Retina (tissue), 1 donor: Measurements from ENCODE around the gene RNASE11.
"Not testable (repeated sequence)": the region's sequence is repeated elsewhere in the genome, so short reads cannot be mapped to it uniquely, and the experiment has no call there.

Experiments used
- DNase-seq: peaks from one replicate; pipeline ENCODE4 v3.0.0-alpha.2; 2016

Gene RNASE11

DNA sequence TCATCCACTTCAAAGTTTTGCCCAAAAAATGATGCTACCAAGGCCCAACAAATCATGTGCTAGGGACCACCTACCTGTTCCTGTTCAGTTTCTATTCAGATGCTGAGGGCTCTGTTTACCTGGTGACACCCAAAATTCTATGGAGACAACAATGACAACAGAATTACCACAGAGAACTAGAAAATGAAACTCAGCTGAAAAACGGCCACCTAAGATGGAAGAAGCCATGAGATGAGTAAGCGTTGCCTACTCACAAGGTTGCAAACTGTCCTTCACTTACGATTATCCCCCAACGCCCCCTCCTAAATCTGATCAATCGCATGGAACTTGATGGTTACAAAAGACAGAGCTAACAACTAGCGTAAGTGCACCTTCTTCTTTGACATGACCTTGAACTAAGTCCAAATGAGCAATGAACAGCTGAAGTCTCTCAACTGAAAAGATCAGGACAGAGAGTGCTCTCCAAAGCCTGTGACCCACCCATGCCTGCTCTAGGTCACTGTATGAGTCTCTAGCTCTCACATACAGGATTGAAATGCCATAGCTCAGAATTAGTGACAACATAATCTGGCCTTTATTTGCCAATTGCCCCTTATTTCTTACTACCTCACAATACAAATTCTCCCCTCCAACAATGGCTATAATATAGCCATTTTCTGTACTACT is at the start of gene RNASE11:
TSS of gene RNASE11 (minus strand) at position 513 of the 666 bp plus-strand sequence.
- DNase-seq, result no peak

DNA sequence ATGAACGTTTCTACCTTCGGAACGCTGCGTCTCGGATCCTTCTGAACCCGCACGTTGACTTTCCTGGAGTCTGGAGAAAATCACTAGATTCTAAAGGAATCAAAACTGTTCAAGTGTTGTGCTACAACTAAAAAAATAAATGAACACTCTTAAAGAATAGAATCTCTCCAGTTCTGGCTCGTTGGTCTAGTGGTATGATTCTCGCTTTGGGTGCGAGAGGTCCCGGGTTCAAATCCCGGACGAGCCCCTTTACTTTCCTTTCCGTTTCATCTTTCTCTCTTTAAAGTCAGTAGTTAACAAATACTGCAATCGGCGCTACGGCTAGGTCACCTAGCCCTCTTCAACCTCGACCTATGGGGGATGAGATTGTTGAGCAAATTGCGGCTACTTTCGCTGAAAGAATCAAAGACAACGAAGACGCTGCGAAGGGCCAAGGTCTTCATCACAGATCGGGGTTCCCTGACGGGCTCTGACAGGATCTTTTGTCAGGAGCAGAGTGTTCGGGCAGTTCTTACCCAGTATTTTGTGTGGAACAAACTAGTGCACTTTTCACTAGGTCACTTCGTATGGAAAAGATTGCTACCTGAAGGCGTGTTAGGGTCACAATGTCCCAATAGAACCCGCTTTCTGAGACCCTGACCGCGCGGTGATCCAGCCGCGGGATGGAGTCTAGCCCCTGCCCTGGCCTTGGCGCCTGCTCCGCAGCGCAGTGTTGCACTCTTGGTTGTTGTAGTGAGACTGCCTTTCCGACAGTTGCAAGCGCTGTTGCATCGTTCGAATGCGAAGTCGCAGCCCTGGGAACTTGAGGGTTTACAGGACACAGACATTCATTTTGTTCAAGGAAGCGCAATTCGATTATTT is 45.3 kb upstream of the RNASE11 start:
- DNase-seq, result peak; percentile 82

DNA sequence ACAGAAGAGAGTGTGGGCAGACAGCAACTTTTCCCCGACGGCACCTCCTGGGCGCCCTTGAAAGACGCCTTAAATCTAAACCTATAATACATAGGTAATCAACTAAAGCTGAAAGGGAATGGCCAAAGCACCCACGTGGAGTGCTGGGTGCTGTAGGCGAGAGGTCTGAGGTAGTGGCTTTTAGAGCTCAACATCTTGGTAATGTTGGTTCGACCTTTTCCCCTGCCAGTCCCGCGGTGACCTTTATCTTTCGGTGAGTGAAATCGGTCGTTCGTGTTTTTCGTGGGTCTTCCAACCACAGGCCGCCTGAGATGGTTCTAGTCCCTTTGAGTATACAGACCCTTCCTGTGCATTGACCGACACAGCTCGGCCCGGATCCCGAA is 44.6 kb upstream of the RNASE11 start:
- DNase-seq, result no peak

DNA sequence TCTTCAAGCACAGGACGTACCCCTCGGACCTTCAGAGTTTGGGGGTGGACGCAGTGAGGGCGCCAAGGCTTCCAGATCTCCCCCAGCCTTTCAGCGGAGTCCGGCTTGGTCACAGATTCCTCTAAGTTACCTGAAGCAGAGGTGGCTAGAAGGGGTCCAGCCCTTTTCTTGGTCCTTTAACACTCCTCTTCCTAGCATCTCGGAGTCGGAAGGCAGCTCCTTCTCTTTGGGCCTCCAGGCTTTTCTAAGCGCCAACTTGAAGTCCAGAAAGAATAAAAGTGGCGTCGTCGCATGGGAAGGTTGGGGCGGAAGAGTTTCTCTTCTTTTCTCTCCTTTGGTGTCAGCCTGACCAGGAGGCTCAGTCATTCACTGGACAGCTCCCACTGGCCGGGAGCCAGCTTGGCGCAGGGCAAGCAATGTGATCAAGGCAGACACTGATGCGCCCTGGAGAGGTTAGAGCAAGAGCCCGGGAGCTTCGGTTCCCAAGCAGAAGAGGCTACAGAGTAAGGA is 44.1 kb upstream of the RNASE11 start:
- peak; percentile 51 for DNase-seq

DNA sequence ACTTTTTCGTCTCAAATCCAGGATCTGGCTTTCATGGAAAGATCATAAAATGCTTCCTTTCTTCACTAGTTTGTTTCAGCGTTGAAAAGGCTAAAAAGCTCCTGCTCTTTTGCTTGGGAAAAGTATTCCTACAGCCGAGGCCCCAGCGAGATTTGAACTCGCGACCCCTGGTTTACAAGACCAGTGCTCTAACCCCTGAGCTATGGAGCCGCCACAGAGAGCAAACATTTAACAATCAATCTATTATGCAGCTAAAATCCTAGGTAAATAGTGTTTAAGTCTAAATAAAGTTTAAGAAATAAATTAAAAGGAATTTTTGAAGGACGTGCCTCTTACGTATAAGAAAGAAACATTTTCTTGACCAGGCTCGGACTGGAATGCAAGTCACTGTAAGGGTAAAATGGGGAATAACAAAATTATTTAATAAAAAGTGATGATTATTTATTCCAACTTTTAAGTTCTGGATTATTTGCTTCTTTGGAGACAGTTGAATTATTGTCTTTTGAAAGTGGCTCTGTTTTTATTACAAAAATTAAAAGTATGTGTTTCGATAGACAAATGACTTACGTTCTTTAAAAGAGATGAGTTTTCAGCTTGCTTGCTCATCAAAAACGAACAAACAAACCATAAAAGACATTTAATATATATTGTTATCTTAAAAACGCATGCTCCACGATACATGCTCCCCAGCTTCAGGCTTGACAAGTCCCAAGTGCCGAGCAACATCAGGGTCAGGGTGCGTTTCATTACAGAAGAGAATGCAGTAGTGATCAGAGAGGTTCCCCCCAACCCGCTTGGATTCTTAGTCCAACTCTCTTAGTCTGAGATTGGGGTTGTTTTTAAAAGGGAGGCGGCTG is 43.5 kb upstream of the RNASE11 start:
- DNase-seq, result no peak

DNA sequence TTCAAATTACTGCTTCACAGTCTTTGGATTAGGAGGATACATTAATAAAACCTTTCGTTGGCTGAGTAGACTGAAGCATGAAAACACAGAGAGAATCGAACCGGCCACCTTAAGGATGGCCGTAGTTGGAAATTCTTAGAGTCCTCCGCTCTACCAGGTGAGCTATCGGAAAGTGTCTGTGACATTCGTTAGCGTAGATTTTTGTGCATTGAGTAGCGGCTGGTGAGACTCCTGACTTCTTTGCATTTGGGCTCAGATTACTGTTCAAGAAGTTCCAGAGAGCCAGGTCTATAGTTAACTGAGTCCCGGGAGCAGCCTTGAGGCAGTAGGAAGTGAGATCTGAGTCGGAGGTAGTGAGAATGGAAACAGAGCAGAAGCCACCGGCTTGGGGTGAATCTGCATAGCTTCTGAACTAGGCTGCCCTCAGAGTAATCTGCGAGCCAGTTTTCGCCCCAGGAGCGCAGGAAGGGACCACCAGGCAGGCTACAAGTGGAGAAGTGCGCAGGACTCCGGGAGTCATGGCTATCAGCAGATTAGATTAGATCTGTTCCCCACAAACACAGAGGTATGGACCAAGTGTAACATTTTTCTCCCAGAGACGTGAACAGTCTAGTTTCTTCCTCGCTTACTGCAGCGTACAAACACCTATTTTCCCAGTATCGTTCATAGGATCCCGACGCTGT is 42.7 kb upstream of the RNASE11 start:
- DNase-seq, result peak; percentile 65

DNA sequence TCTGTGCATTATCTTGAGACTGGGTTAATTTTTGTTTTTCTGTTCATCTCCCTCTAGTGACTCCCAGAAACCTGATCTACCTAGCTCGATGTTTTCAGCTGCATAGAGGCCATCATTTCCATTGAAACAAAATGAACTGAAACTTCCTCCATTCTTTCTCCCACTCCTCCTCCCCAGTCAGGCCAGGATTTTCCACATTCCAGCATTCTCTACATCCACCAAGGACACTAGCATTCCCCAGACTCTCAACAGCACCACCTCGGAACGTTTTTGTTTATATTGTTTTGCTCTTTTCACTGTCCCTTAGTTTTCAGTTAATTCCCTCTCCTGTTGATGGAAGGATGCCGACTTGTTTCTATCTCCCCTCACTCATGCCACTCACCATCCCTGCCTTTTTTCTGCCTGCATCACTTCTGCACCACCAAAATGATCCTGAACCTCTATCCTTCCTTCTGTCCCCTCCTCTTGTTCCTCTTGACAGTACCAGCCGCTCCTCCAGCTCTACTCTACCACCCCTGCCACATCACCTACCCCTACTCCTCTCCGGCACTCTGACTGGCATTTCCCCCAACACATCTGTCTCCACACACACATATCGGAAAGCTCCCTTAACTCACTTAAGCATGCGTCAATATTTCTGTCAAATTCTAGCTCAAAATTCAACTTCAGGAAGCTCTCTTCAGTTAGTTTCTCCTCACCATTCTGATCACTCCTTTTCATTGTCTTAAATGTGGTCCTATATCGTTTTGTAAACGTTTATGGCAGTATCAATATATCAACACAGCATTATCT is 40.5 kb upstream of the RNASE11 start:
- DNase-seq, result no peak

DNA sequence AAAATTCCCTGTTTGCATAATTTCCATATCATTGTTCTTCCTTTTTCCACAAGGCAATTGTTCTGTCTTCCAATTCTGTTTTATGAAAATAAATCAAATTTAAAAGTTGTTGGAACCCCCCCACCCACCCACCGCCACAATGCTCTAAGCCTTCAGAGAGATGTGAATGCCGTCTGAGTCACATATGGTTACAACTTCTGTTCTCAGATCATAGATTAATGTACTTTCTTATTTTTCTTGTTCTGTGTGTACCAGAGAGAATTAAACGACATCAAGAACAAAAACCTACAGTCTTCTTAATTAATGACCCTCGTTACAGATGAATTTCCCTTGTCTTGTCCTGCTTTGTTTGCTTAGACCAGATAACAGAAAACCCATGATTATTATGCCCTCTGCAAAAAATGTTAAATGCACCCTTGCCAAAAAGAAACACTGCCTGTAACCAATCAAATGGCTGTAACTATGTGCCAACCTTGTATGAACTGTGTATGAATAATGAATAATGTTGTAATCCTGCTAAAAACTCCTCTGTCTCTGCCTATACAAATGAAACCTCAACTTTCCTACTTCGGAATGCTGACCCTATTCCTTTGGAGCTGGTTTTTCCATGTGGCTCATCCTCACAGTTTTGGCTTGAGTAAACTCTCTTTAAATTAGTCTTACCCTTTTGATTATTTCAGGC is 39.7 kb upstream of the RNASE11 start:
- no peak for DNase-seq

DNA sequence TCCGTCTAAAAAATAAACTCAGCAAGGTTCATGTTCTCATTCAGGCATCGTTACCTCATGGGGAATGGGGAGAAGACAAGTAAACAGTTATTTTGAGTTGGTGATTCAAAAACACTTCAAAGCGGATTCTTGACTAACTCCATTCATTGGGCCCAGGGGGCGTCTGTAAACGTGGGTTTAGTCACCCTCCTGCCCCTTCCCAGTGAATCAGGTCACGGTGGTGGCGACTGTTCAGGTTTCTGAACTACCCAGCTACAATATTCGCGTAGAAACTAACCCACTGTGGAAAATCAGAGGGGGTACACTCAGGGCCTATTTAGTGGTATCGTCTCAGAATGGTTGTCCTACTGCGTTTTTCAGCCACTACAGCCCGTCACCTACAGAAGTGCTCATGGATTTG is 38.5 kb upstream of the RNASE11 start:
- DNase-seq, result no peak

DNA sequence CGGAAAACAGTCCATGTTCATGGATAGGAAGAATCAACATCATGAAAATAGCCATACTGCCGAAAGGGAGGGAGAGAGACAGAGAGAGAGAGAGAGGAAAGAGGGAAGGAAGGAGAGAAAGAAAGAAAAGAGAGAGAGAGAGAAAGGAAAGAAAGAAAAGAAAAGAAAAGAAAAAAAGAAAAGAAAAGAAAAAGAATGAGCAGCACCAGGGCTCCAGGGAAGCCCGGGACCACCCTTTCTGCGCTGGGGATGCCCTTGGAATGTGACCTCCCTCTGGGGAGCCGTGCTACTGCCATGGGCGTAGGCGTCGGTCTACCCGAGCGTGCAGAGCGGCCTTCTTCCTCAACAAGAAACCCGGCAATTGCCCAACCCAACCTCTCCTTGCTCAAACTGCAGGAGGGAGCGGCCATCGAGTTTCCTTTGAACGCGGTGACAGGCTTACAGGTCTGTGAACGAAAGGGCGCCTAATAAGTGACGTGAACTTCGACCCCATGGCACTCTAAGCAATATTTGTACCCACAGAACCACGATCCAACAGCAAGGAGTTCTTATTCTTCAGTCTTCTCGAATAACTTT is 36.8 kb upstream of the RNASE11 start:
- peak; percentile 54 for DNase-seq

DNA sequence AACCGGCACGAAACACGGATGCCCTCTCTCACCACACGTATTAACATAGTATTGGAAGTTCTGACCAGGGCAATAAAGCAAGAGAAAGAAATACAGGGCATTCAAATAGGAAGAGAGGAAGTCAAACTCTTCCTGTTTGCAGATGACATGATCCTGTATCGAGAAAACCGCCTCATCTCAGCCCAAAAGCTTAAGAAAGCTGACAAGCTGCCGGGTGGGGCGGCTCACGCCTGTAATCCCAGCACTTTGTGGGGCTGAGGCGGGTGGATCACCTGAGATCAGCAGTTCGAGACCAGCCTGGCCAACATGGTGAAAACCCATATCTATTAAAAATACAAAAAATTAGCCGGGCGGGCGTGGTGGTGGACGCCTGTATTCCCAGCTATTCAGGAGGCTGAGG is 36.0 kb upstream of the RNASE11 start:
- no peak for DNase-seq

DNA sequence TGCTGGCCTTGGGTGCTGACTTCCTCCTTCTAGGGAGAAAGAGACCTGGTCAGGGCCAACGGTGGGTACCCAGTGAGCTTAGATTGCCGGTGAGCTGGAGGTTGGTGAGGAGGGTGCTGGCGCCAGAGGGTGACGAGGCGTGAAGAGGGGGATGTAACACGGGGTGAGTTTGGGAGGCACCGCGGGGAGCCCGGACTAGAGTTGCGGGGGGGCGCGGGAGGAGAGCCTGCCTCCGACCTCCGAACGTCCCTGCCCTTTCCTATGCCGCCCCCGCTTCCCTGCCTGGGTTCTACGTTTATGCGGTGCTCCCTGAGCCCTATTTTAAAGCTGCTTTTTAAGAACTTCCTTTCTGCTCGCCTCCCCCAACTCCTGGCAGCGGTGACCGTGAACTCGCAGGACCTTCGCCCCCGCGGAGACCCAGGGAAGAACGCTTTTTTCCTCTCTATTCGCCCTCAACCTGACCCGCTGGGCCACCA is 35.1 kb upstream of the RNASE11 start:
- DNase-seq, result no peak

DNA sequence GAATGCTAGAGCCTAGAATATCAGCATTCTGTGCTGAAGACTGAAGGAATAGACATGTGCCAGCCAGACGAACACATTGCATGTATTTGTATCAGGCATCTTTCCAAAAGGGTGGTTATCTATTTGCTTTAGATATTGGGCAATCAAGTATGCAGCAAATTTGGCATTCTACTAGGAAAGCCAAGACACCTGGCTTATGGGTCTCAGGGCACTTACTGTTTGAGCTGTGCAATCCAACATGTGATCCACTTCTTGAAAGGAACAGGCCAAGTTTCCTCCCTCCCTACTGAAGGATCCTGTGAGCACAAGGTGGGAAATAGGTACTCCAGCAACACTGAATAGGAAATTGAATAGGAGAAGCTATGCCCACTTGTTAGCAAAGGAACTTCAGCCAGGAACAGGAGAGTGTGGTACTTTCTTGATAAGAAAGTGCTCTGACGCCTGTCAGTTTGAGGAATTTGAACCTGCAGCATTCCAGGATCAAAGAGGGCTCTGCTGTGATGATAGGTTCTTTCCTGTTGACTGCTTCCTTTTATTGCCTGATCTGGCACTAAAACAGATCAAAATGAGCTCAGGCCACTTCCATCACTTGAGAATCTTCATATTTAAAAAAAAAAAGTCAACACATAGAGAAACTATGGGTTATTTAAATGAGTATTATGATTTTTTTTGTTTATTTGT is 33.1 kb upstream of the RNASE11 start:
- no peak for DNase-seq

DNA sequence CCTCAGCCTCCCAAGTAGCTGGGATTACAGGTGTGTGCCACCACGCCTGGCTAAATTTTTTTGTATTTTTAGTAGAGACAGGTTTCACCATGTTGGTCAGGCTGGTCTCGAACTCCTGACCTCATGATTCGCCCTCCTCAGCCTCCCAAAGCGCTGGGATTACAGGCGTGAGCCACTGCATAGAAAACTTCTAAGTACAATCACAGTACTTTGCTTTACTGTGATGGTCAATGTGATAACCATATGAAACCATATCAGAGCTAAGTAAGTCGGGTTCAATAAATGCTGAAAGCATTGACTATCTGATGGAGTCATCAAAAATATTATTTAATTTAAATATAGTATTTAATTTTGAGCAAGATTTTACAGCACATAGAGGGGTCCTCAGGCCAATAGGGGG is 31.9 kb upstream of the RNASE11 start:
- not testable (repeated sequence) for DNase-seq

DNA sequence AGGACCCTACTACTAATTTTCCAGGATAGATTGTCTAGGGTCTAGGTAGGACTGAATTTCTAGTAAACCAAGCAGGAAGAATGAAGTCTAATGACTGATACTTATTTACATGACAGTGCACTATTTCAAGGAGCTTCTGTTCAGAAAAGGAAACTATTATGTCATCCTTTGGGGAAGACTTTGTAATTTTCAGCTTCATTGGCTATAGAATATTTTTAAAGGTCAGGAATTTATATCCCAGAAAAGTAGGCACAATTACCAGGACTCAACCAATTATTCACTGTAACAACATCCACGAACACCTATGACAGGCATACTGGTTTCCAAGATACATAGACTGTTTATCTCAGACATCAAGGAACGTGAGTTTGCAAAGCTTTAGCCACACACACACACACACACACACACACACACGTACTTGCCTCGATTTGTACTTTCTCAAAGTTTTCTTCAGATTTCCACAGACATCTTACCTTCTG is 30.5 kb upstream of the RNASE11 start:
- DNase-seq, result no peak

DNA sequence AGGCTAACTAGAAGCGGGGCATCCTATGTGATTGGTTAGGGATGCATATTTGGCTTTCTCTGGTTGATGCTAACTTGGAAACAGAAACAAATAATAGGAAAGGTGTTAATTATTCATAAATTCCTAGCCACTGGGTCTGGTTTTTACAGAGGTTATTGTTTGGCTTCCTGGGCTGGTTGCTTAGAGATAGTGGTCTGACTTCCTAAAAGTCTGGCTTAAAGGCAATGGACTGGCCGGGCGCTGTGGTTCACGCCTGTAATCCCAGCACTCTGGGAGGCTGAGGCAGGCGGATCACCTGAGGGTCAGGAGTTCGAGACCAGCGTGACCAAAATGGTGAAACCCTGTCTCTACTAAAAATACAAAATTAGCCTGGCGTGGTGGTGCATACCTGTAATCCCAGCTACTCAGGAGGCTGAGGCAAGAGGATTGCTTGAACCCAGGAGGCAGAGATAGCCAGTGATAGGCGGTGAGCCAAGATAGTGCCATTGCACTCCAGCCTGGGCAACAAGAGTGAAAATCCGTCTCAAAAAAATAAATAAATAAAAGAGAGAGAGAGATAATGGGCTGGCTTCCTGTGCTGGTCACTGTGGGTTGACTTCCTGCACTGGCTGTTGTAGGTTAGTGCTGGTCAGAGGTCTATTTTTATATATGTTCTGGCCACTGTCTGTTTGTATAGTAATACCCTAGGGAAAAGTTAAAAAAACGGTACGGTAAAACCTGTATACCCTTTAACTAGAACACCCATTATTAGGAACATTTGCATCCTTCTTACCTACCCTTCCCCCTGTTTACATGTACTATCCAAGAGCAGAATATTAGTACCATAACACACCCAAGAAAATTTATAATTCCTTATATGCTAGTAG is 29.6 kb upstream of the RNASE11 start:
- no peak for DNase-seq

DNA sequence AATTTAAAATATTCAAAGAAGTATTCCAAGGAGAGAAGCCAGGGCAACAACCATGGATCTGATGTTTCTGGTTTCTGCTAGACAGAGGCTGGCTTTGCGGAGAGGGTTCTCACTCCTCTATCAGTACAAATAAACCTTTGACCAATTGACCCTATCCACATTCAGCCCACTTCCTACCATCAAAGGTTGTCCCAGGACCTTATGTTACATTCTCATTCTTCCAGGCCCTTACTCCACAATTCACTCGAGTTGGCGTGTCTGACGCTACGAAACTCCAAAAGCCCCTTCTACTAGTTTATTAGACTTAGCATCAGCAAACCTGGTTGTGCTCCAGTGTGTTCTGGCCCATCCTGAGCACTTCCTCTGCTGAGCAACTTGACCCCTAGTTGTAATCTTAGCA is 28.2 kb upstream of the RNASE11 start:
- no peak for DNase-seq

DNA sequence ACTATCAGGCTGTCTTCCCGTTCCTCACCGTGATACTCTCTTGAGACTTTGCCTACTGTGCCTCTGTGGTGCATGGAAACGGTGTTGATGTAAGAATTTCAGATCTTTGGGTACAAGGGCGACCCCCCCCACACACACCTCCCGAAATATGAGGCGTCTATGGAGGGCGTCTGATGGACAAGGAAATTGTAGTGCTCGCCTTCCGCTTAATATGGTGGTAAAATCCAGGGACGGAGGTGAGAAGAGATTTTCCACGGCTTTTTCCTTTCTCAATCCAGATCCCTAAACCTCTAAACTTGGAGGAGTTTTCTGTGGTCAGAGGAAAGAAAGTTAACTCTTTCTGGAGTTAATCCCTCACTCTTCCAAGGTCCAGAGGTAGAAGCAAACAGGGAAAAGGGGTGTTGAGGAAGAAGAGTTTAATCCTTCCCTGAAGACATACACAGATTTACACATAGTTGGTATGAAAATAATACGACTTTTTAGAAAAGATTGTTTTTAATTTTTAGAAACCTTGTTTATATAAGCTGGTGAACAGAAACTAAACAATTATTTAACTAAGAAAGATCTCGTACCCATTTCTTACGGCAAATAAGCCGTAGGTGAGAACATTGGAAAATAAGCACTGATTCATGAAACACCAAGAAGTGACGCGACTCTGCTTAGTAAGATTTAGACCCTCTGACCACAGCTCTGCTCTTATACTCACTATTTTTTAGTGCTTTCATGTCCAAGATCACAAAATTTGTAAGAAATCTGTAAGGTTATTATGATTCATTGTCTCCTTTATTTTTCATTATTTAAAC is 26.4 kb upstream of the RNASE11 start:
- DNase-seq, result no peak
